Measurements from ENCODE around the gene PLEKHH1. TPM values are rescaled to one million over a fixed set of nuclear protein-coding genes. Genes with fewer than 3 reads are reported as not detected.

The PLEKHH1 gene
- total RNA-seq, 1 donor from 2014 or later, result 119 TPM

DNA sequence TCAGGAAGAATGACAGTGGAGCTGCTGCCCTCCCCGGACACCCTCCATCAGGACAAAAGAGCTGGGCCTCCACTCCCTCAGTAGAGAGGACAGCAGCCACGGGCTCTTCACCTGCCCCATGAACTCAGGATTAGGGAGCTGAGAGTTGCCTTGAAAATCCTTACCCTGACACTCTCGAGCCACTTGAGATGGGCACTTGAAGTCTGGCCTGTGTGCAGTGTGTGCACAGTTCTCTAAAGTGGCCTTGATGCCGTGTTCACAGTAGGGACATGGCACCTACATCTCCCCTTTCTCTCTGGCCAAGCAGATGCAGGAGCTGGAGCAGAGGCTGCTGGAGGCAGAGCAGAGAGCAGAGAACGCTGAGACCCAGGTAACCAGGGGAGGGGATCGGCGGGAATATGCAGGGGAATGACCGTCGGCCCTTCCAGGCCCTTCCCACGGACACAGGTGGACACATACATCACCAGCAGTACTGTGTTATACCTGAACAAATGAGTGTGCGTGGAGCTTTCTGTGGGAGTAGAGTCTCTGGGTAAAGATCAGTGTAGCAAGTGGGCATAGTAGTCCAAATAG is 22.5 kb downstream of the PLEKHH1 start:
- TF ChIP-seq, protein P1, sequence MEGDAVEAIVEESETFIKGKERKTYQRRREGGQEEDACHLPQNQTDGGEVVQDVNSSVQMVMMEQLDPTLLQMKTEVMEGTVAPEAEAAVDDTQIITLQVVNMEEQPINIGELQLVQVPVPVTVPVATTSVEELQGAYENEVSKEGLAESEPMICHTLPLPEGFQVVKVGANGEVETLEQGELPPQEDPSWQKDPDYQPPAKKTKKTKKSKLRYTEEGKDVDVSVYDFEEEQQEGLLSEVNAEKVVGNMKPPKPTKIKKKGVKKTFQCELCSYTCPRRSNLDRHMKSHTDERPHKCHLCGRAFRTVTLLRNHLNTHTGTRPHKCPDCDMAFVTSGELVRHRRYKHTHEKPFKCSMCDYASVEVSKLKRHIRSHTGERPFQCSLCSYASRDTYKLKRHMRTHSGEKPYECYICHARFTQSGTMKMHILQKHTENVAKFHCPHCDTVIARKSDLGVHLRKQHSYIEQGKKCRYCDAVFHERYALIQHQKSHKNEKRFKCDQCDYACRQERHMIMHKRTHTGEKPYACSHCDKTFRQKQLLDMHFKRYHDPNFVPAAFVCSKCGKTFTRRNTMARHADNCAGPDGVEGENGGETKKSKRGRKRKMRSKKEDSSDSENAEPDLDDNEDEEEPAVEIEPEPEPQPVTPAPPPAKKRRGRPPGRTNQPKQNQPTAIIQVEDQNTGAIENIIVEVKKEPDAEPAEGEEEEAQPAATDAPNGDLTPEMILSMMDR (IDR thresholded peaks at IDR 0.05; ENCODE audit: unreplicated experiment), result no peak
- H3K4me1 Mint-ChIP-seq (ENCODE audit: low read depth), result peaks cover 7% of the 10 kb centered on the region
- peaks cover 17% of the 10 kb centered on the region for H3K36me3 Mint-ChIP-seq (ENCODE audit: insufficient read depth)
- no peaks in the 10 kb centered on the region for H3K27me3 Mint-ChIP-seq
- no peak overlapping the region for H3K27ac Mint-ChIP-seq
- H3K4me3 Mint-ChIP-seq (ENCODE audit: low read depth), result no peak overlapping the region
- no peaks in the 10 kb centered on the region for H3K9me3 Mint-ChIP-seq (ENCODE audit: low read depth)
- no peak for DNase-seq (ENCODE audit: low spot score, unreplicated experiment)

DNA sequence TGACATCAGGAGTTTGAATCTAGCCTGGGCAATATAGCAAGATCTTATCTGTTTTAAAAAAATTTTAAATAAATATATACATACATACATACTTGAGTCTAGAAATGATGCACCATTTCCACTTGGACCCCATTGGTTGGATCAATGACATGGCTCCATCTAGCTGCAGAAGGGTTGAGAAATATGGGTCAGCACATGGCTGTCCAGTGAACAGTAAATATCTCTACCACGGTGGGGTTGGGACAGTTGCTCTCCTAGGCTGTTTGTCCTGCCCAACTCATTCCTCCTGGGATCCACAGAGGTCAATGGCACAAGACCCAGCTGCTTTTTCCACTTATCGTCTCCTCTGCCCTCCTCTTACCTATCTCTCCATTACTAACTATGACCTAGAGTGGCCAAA is 23.6 kb downstream of the PLEKHH1 start:
- H3K9me3 Mint-ChIP-seq (ENCODE audit: low read depth), result no peaks in the 10 kb centered on the region
- no peak overlapping the region for H3K27ac Mint-ChIP-seq
- H3K36me3 Mint-ChIP-seq (ENCODE audit: insufficient read depth), result peaks cover 17% of the 10 kb centered on the region
- no peak for DNase-seq (ENCODE audit: low spot score, unreplicated experiment)
- H3K4me3 Mint-ChIP-seq (ENCODE audit: low read depth), result no peak overlapping the region
- H3K4me1 Mint-ChIP-seq (ENCODE audit: low read depth), result peaks cover 7% of the 10 kb centered on the region
- no peaks in the 10 kb centered on the region for H3K27me3 Mint-ChIP-seq
- TF ChIP-seq, protein P1 (IDR thresholded peaks at IDR 0.05; ENCODE audit: unreplicated experiment), result no peak

DNA sequence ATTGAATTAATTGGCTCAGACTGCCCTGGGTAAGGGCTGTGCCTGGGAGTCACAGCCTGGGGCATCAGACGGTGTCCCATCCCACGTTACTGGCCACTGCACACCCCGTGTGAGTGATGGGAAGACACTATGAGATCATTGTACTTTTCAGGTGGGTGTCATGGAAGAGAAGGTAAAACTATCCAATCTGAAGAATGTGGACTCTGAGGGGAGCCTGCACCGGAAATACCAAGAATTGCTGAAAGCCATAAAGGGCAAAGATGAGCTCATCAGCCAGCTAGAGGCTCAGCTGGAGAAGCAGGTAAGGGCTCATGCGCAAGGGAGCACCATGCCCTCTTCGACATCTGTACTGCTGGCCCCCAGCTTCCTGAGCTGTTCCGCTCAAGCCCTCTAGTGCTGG is 24.0 kb downstream of the PLEKHH1 start:
- H3K27me3 Mint-ChIP-seq, result no peaks in the 10 kb centered on the region
- H3K4me1 Mint-ChIP-seq (ENCODE audit: low read depth), result peaks cover 7% of the 10 kb centered on the region
- TF ChIP-seq, protein P1 (IDR thresholded peaks at IDR 0.05; ENCODE audit: unreplicated experiment), result no peak
- no peaks in the 10 kb centered on the region for H3K9me3 Mint-ChIP-seq (ENCODE audit: low read depth)
- no peak overlapping the region for H3K27ac Mint-ChIP-seq
- H3K4me3 Mint-ChIP-seq (ENCODE audit: low read depth), result no peak overlapping the region
- peaks cover 16% of the 10 kb centered on the region for H3K36me3 Mint-ChIP-seq (ENCODE audit: insufficient read depth)
- DNase-seq (ENCODE audit: low spot score, unreplicated experiment), result no peak

DNA sequence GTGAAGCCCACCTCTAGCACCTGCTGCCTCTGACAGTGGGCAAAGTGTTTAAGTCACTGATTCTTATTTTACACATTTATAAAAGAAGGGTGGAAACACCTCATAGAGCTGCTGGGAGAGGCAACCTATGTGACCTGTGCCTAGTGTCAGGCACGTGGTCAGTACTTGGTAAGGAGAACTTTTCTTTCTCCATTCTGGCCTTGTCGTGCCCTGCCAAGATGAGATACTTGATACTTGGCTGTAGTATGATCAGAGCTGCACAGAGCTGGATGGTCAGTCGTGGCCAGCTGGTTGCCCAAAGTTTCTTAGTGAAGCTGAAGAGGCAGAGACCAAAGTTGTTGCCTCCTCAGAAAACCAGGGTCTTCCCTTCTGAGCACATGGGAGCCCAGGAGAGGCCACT is 24.6 kb downstream of the PLEKHH1 start:
- no peak overlapping the region for H3K27ac Mint-ChIP-seq
- no peak for DNase-seq (ENCODE audit: low spot score, unreplicated experiment)
- peaks cover 7% of the 10 kb centered on the region for H3K4me1 Mint-ChIP-seq (ENCODE audit: low read depth)
- no peaks in the 10 kb centered on the region for H3K9me3 Mint-ChIP-seq (ENCODE audit: low read depth)
- TF ChIP-seq, protein P1 (IDR thresholded peaks at IDR 0.05; ENCODE audit: unreplicated experiment), result no peak
- peaks cover 16% of the 10 kb centered on the region for H3K36me3 Mint-ChIP-seq (ENCODE audit: insufficient read depth)
- no peak overlapping the region for H3K4me3 Mint-ChIP-seq (ENCODE audit: low read depth)
- H3K27me3 Mint-ChIP-seq, result no peaks in the 10 kb centered on the region

DNA sequence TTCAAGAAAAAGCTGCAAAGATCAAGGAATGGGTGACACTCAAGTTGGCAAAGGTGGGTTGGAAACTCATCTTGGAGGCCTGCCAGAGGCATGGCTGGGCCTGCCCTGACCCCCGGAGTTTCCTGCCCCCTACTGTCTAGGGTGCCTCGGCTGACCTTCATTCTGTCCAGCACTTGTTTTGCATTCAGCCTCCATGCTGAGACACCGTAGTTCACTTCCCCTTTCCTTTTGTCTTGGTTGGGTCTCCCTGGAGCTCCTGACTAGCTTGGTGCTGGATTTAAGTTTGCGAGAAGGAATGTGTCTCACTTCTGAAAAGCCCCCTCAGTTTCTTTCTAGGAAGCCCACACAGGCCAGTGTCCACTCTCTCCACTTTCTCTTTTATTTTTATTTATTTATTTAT is 26.5 kb downstream of the PLEKHH1 start:
- Mint-ChIP-seq H3K4me3 (ENCODE audit: low read depth) (no peak overlapping the region), H3K4me1 (ENCODE audit: low read depth) (no peaks in the 10 kb centered on the region), H3K27me3 (no peaks in the 10 kb centered on the region), H3K9me3 (ENCODE audit: low read depth) (no peaks in the 10 kb centered on the region), H3K36me3 (ENCODE audit: insufficient read depth) (peaks cover 16% of the 10 kb centered on the region), H3K27ac (no peak overlapping the region)
- TF ChIP-seq, protein P1 (IDR thresholded peaks at IDR 0.05; ENCODE audit: unreplicated experiment), result no peak
- no peak for DNase-seq (ENCODE audit: low spot score, unreplicated experiment)
